SHP77 (cell line): ENCODE results near the gene DDX39B.
A peak's percentile ranks its signal among the peaks of the same experiment; 100 is the strongest.
"Not testable (repeated sequence)": the region's sequence is repeated elsewhere in the genome, so short reads cannot be mapped to it uniquely, and the experiment has no call there.

Experiments used
- DNase-seq, 2 experiments: peaks; one replicate each; lab custom pipeline; 2025; lab: John Stamatoyannopoulos, UW

The DDX39B gene

DNA sequence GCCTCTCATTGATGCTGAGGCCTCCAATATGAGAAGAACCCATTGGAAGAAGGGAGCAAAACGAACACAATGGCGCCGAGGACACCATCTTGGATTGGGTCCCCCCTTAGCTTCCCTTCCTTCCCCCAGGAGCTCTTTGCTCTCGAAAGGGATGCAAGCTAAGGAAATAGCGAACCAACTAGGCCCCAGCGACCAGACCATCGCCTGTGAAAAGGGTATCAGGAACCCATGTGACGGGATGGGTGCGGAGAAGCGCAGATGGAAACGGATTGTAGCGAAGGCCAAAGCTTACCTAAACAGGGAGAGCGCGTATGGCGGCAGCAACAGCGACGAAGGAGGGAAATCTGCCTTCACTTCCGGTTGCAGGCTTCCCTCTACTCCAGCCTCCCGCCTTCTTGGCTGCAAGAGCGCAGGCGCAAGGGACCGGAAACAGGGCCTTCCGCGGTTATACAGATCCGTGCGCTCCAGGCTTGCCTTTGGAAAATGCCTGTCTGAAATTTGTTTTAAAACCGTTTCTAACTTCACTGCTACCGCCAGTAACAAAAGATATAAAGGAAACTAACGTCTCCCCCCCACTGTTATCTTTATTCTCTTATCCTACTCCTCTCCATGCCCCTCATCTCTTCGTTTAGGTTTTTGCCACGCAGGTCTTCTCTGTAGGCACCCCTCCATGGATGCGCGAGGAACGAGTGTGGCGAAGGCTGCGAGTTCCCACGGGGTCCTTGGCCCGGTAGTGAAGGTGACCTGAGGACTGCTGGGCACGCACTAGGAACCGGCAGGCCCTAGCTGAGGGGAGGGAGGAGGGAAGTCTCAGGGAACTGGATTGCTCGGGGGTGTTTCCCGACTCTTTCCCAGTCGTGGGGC, at the start of gene DDX39B:
Gene DDX39B (minus strand): TSS at position 346 of the 864 bp plus-strand sequence. CDS start 1,471 bp downstream, outside the sequence.
- peak; percentile 89 to 97 for DNase-seq

DNA sequence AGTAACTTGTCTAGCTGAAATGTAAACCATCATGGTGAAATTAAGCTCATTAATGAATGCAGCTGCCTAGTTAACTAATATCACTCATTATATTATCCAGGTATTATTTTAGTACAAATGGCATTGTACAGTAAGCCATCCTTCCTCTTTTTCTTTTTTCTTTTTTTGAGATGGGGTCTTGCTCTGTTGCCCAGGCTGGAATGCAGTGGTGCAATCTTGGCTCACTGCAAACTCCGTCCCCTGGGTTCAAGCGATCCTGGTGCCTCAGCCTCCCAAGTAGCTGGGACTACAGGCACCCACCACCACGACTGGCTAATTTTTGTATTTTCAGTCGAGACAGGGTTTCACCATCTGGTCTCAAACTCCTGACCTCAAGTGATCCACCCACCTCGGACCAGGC, 48.9 kb upstream of the DDX39B start:
- DNase-seq, result not testable (repeated sequence)

DNA sequence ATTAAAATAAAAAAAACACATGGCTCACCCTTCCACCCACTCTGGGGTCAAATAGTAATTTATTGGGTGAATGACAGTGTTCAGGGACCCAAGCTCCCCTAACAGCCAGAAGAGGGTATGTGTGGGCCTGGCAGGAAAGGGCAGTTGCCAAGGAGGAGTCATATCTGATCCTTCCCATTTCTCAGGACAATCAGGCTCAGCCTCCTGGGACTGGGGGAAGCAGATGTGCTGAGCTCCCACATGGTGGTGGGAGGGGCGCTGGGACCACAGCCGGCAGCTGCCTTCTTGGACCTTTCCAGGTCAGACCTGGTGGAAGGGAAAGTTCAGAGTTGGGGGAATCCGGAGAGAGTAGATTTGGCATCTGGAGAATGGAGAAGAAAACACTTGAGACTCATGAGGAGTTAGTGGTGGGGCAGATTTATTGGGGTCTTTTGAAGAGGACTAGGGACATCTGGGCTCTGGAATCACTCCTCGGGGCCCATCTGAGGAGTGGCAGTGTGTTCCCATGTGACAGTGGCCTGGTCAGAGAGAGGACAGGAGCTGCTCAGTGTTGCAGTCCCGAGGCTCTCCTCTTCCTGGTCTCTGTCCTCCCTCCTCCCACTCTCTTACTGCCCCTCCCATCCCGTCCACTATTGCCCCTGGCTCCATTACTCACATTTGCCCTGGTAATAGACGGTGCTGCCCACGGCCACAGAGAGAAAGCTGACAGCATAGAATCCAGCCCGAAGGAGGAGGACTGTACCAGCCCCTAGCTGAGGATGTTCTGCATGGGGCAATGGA, 47.3 kb upstream of the DDX39B start:
- DNase-seq, result no peak

DNA sequence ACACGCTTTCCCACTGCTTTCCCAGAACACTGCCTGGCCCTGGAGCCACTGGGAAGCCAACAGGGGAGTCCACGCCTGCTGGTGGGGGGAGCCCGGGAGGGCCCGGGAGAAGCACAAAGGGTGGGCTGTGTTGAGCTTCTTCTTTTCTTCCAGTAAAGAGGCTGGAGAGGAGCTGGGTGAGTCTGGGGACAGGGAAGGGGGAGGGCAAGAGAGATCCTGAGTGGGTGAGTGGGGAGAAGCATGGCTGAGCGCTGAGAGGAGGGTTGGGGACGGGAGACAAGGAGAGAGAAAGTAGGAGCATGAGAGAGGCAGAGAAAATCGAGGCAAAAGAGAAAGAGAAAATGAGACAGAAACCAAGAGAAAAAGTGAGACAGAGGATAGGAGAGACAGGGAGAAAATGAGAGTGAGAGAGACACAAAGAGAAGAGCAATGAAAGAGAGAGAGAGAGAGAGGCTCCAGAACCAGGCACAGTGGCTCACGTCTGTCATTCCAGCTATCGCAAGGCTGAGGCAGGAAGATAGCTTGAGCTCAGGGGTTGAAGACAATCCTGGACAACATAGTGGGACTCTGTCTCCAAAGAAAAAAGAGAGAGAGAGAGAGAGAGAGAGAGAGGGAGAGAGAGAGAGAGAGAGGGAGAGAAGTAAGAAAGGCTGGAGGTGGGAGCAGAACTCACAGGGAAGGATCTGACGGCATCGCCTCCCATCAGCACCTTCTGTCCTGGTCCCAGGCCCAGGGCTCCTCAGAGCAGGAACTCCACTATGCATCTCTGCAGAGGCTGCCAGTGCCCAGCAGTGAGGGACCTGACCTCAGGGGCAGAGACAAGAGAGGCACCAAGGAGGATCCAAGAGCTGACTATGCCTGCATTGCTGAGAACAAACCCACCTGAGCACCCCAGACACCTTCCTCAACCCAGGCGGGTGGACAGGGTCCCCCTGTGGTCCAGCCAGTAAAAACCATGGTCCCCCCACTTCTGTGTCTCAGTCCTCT, 46.3 kb upstream of the DDX39B start:
- no peak for DNase-seq

DNA sequence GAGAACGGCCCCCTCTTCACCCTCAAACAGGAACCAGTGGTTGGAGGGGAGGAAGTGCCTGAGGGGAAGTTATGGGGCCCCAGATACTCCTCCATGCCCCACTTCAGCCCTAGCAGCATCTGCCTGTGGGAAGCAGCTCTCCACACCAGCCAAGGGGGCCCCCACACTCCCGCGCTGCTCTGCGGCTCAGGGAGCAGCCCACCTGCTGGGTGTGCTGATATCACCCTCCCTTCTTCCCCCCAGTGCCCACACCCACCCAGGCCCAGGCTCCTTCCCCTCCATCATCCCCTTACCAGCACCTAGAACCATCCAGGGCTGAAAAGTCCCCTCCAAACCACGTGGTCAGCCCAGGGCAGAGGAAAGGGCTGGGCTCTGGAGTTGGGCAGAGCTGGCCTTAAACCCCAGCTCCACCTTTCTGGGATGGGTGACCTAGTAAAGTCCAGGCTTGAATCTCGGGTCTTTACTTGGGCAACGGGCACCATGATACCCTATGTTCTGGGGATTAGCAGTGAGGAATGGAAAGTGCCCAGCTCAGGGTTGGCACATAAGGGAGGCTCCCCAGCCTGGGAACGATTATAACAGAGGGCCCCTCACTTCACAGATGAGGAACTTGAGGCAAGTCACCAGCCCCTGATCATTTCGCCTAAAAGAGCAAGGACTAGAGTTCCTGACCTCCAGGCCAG, 44.9 kb upstream of the DDX39B start:
- DNase-seq, result no peak

DNA sequence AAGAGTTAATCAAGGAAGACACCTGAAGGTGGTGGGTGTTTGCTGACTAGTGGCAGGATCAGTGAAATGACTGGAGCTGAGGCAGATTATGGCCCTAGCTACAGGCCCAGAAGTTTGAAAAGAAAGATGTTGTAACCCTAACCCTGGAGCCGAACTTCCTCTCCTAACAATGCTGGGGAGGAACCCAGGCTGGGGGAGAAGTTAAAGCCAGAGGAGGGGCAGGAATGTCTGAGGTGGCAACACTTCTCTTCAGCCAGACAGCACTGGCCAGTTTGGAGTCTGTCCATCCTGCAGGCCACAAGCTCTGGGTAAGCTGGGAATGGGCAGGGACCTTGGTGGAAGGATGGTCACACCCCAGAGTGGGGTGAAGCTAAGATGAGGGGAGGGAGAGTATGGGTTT, 44.2 kb upstream of the DDX39B start, which contains the start of gene LST1:
Gene LST1 (plus strand): TSS at position 270 of the 400 bp plus-strand sequence. CDS start 1,023 bp downstream, outside the sequence.
- DNase-seq, result no peak

DNA sequence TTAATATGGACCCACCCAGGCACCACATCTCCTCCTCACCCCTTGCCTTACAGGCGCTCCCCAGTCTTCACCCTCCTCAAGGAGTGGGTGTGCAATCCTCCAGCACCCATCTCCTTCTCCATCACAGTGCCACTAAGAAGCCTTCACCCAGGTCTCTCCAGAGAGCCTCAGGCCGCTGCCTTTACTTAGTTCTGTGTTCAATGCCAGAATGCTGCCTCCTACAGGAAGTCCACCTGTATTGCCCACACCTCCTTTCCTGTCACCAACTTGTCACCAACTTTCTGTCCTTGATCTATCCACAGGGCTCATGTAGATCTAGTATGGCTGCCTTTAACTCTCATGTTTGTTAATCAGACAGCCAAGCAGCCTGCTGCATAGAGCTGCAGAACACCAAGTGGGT, 43.7 kb upstream of the DDX39B start:
- no peak for DNase-seq

DNA sequence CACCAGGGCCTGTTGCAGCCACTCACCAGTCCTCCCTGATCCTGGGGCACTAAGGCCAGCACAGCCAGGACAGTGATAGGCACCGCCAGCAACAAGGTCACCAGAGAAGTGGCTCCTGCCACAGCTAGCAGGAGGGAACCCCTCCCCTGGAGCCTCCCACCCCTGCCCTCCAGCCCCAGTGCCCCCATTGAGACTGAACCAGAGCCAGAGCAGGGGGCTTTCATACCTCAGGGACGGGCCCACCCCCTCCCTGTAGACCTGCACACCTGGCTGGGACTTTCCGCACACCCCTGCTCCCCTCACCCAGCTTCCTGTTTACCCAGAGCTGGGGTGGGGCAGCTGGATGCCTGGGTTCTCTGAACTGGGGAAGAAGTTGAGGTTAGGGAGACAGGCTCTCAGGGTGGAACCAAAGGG, 40.4 kb upstream of the DDX39B start, which contains the start of gene LTB:
Gene LTB (minus strand): TSS at position 195 of the 414 bp plus-strand sequence. CDS start 7 bp downstream, at position 188.
- no peak for DNase-seq

DNA sequence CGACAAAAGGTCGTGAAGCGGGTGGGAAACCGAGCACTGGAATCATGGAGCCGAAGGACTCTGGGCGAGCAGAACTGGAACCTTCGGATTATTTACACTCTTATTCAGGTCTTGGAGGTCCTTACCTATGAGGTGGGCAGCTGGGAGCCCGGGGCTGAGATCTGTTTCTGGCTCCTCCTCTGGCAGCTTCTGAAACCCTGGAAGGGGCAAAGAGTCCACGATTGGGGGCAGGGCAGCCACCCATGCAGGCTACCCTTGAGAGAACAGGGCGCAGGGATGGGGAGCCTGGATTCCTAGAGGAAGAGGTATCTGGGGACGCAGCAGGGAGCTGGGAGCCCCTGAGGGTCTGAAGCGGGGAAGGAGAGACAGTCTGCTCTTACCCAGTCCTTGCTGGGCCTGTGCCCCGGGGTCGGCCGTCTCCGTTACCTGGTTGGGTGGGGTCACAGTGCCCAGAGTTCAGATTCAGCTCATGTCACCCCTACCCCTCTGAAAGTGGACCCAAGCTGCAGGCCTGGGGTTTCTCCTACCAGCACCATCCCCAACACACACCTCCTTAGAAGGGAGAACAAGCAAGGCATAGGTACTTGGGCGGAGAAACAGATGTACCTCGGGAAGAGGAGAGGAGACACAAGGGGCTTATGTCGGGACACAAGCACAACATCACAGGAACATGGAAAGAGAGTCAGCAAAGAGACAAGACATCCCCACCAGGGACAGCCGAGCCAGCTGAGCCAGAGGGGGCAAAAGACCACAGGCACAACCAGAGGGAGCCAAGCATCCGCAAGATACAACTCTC, 39.8 kb upstream of the DDX39B start:
- DNase-seq, result no peak

DNA sequence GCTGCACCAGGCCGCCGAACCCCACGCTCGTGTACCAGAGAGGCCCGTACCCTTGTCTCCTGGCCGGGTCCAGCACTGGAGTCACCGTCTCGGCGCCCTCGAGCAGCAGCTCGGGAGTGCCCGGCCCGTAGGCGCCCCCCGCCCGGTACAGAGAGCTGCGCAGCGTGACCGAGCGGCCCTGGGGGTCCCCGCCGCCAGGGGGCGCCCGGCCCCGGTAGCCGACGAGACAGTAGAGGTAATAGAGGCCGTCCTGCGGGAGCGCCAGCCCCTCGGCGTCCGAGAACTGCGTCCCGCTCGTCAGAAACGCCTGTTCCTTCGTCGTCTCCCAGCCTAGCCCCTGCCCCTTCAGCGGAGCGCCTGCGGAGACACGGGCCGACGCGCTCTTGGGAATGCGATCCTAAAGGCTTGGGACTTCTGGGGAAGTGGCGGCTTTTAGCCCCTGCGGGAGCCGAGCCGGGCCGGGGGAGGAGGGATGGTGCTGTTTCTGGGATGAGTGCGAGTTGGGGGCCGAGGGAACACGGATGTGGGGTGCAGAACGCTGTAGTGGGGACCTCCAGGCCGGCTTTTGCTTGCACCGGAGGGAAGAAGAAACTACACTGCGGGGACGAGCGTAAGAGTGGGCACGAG, 39.1 kb upstream of the DDX39B start:
- peak; percentile 30 to 72 for DNase-seq

DNA sequence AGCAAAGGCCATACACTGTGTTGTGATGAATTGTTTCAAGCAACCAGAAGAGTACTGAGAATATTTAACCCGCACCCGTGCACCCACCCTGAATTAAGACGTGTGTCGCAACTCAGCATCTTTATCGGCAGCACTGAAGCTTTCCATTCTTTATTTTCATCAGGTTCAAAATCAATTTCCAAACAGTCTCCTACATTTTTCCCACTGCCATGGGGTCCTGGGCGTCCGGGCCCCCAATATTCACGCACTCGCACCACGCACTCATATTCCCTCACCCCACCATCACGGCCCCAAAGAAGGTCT, 38.6 kb upstream of the DDX39B start:
- no peak for DNase-seq

DNA sequence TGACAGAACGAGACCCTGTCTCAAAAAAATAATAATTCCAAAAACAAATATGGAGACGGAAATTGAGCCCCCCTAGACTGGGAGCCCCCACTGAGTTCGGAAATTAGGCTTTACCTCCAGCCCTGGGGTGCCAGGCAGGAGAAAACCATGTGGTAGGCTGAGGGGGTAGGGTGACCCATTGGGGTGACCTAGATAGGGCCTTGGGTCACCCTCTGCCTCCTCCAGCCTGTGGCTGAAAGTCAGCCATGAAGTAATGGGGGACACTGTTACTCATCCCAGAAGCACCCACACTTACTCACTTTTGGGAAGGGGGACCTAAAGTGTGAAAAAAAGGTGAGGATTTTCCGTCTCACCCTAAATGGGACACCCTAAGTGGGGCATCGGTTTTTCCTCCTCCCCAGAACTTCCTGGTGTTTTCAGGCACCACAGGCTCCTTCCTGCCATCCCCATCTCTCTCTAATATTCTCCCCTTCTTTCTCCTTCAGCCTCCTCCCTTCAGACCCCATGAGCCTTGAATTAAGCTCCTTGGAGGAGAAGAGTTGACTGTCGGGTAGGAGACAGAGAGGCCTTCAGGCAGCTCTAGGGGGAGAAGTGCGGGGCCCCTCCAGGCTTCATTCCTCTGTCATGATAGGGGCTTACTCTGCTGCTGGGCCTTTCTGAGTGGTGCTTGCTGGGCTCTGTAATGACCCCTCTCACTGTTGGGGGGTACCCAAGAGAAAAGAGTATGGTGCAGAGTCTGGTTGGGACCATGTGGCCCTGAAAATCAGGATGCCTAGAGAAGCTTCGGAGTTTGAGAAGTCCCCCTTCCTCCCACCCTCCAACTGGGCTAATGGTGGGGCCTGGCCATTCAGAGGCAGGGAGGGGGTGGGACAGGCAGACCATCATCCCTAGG, 38.0 kb upstream of the DDX39B start:
- DNase-seq, result no peak

DNA sequence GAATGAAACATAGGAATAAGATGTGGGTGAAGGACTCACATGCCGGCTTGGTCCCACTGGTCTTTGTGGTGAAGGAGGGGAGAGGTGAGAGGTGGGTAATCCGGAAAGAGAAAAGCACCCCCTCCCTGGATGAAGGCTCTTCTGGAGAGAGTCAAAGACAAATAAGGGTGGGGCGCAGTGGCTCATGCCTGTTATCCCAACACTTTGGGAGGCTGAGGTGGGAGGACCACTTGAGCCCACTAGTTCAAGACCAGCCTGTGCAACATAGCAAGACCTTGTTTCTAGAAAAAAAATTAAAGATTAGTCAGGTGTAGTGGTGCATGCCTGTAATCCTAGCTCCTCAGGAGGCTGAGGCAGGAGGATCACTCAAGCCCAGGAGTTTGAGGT, 37.3 kb upstream of the DDX39B start:
- no peak for DNase-seq

DNA sequence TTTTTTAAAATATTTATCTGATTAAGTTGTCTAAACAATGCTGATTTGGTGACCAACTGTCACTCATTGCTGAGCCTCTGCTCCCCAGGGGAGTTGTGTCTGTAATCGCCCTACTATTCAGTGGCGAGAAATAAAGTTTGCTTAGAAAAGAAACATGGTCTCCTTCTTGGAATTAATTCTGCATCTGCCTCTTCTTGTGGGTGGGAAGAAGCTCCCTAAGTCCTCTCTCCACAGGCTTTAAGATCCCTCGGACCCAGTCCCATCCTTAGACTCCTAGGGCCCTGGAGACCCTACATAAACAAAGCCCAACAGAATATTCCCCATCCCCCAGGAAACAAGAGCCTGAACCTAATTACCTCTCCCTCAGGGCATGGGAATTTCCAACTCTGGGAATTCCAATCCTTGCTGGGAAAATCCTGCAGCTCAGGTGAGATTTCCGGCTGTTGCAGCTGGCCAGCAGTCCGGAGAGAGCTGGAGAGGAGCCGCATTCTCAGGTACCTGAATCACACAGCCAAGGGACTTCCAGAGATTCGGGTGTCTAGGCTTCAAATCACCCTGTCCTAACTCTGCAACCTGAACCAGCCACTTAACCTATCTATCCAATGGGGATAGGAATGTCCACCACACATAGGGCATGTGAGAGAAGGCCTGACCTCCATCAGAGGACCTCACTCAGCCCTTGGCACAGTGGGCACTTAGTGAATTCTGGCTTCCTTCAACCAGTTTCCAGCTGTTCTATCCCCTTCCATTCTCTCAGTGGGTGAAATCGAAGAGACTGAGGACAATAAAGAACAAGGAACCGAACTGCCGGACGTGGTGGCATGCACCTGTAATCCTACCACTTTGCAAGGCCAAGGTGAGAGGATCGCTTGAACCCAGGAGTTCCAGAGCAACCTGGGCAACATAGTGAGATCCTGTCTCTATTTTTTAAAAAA, 36.6 kb upstream of the DDX39B start:
- no peak for DNase-seq

DNA sequence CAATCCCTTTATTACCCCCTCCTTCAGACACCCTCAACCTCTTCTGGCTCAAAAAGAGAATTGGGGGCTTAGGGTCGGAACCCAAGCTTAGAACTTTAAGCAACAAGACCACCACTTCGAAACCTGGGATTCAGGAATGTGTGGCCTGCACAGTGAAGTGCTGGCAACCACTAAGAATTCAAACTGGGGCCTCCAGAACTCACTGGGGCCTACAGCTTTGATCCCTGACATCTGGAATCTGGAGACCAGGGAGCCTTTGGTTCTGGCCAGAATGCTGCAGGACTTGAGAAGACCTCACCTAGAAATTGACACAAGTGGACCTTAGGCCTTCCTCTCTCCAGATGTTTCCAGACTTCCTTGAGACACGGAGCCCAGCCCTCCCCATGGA, 35.8 kb upstream of the DDX39B start:
- no peak for DNase-seq

DNA sequence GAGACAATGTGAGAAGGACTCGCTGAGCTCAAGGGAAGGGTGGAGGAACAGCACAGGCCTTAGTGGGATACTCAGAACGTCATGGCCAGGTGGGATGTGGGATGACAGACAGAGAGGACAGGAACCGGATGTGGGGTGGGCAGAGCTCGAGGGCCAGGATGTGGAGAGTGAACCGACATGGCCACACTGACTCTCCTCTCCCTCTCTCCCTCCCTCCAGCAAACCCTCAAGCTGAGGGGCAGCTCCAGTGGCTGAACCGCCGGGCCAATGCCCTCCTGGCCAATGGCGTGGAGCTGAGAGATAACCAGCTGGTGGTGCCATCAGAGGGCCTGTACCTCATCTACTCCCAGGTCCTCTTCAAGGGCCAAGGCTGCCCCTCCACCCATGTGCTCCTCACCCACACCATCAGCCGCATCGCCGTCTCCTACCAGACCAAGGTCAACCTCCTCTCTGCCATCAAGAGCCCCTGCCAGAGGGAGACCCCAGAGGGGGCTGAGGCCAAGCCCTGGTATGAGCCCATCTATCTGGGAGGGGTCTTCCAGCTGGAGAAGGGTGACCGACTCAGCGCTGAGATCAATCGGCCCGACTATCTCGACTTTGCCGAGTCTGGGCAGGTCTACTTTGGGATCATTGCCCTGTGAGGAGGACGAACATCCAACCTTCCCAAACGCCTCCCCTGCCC, 35.2 kb upstream of the DDX39B start:
- DNase-seq, result no peak
